HG02678 (cell line): ENCODE measurements around the gene SMPD3.
A peak's percentile ranks its signal among the peaks of the same experiment; 100 is the strongest.

Source experiments
- ATAC-seq: cut with Tn5 transposase; IDR thresholded peaks from one replicate; pipeline ENCODE4 v1.9.1; 2021; ENCODE audit warnings: mild to moderate bottlenecking, moderate library complexity; ENCODE audit not compliant: unreplicated experiment

The SMPD3 gene

DNA sequence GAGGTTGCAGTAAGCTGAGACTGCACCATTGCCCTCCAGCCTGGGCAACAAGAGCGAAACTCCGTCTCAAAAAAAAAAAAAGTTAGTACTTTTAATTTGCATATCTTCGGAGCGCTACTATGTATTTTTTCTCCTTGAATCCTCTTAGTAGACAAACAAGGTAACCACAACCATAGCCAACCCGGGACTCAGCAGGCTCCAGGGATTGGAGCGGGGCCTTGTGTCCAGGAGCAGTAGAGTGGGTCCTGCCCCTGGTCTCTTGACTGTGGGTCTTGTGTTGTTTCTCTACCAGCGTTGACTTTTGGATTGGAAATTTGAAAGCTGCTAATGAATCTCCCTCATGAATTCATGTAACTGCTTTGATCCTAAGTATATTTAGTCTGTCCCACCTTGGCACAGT lies 105.2 kb downstream of the SMPD3 start:
- ATAC-seq: no peak

DNA sequence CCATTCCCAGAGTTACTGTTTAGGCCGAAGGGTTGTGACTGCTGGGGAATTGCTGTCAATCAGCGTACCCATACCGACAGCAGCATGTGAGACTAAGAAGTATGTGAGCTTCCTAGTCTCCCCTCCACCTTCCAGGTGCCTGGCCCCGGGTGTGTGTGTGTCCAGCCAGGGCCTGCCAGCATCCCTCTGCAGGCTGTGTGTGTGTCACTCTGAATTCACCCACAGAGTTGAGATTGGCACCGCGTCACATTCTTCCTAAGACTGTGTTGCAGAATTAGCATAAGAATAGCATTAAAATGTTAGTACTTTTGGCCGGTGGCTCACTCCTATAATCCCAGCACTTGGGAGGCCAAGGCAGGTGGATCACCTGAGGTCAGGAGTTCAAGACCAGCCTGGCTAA lies 105.7 kb downstream of the SMPD3 start:
- no peak for ATAC-seq

- no peak for ATAC-seq
Measured at GRCh38 chr16:68339214-68339613, 109.1 kb downstream of the SMPD3 start.

GRCh38 chr16:68338326-68339119 lies 109.8 kb downstream of the SMPD3 start:
- ATAC-seq: no peak

DNA sequence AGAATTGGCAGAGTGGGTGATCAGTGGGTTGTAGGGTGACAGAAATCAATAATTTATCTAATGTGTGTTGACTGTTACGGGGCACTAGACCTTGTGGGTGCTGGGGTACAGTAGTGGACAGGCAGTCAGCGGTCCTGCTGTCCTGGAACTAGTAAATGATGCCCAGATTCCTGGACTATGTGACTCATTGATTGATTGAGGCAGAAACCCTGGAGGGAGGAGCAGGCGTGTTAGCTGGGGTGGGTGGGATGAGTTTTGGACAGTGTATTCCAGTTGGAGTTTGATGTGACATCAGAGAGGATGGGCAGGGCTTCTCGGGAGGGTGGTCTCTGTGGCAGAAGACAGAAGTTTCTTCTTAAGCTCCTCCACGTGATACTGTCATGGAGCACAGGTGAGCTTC lies 113.1 kb downstream of the SMPD3 start:
- no peak for ATAC-seq

DNA sequence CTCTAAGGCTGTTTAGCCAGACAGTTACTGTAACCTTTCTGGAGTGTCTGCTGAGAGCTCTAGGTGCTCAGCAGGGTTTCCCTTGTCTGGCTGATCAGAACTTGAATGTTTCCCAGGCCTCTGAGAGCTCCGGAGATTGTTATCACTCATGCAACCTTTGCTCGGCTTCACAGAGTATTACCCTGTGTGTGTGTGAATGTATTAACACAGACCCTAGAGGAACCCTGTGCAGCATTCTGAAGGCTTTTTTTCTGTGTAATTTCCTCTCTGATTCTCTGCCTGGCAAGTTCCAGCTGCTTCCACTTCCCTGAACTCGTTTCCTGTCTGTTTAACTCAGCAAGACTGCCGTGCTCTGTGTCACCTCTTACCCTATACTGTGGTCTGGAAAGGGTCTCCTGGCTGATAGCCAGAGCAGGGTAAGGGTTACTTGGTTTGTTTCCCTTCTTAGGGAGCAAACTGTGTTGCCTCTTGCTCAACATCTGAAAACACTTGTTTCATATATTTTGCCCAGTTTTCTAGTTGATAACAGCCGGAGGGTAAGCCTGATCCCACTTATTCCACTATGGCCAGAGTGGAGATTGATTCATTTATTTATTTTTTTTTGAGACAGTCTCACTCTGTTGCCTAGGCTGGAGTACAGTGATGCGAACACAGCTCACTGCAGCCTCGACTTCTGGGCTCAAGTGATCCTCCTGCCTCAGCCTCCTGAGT lies 115.7 kb downstream of the SMPD3 start:
- ATAC-seq: no peak

- no peak for ATAC-seq
Measured at GRCh38 chr16:68331879-68332410, 116.4 kb downstream of the SMPD3 start.

GRCh38 chr16:68328860-68329390 lies 119.4 kb downstream of the SMPD3 start:
- ATAC-seq: no peak

DNA sequence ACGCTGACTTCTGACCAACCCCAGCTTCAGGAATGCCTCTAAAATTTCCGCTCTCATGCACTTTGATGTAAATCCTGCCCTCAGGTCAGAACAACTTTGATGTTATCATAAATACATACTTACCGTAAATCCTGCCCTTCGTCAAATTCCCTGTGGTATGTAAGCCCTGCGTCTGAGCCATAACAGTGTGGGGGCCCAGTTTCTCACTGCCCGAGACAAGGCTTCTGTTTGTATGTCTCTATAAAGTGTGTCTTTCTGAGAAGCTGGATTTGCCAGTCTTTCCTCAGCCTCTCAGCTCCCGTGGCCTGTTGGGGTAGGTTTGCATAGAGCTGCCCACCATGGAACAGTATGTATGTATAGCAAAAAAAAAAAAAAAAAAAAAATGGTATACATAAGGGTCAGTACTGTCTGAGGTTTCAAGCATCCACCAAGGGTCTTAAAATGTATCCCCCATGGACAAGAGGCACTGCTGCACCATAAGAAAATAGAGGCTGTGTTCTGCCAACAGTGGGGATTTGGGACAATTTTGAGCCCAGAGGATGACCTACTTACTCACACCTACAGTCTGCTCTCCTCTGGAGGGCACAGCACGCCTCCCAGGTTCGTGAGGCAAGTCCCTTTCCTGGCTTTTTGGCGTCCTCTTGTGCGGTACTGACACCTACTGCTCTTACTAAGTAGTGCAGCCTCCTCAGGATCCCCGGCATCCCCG lies 120.0 kb downstream of the SMPD3 start:
- peak; percentile 65 for ATAC-seq

DNA sequence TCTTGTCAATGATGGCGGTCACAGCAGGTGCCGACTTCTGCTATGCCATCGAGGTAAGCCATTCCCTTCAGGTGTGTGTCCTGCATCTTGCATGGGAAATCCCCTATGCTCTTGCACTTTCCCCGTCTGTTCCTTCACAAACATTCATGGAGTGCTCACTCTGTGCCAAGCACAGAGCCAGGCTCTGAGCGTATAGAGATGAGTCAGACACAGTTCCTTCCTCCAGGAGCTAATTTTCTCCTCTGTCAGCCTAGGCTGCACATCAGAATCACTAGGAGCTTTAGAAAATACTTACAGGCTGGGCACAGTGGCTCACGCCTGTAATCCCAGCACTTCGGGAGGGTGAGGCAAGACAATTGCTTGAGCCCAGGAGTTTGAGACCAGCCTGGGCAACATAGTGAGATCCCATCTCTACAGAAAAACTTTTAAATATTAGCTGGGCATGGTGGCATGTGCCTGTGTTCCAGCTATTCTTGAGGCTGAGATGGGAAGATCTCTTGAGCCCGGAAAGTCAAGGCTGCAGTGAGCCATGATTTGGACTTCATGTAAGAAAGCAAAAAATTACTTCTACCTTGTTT lies 123.4 kb downstream of the SMPD3 start:
- no peak for ATAC-seq

DNA sequence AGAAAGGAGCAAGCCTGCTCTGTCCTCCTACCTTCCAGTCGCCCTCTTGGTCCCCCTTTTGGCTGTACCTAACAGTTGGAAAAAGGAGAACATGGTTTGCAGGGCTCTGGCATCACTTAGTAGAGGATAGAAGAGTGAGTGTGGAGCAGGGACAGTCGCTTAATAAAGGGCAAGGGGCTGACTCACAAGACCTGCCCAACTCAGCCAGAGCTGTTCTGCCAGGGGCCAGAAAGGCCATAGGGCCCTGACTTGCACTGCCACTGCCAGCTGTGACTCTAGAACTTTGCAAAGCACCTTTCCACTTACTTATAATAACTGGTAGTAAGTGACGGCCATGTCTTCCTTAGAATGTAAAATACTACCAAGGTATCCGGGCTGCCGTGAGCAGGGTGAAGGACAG lies 124.0 kb downstream of the SMPD3 start:
- no peak for ATAC-seq

DNA sequence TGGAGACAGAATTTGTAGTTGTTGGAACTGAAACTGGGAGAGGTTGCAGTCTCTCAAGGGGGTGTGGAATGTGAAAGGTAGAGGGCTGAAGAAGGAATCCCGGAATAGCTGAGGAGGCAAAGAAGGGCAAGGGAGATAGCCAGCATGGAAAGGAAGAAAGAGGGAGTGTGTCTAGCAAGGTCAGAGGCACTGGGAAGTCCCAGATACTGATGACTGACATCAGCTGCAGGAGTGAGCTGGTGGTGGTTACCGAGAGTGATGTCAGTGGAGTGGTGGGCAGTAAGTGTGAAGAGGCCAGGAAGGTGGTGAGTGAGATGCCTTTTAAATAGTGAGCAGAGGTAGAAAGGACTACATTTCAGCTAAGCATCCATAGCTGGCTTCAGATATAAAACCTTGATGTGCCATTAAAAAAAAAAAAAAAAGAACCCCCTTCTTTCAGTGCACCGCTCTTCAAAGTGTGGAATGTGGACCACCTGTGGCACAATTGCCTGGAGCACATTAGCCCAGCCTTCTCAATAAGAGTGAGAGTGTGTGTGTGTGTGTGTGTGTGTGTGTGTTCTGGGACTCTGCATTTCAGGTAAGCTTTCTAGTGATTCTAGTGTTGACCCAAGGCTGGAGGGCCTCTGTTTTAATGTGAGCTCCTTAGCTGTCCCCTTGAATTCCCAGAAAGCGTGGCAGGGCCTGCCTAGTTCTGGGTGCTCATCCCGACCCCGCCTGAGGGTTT lies 129.0 kb downstream of the SMPD3 start:
- ATAC-seq: no peak

DNA sequence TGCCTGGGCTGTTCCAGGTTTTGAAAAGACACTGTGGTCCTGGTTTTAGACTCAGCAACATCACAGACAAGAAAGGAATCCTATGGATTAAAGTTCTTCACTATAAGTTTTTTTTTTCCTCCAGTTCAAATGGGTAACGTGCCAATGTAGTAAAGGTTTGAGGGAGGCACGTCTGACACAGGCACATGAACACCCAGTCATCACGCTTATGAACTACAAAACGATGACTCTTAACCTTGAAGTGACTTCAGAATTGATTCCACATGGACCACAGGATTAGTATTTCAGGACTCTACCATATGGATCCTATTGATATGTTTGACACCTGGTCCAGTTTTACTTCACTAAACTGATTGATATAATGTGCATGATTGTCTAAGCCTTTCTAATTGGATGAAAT lies 135.2 kb downstream of the SMPD3 start:
- no peak for ATAC-seq

- ATAC-seq: peak; percentile 97
Measured at GRCh38 chr16:68310774-68311511, 137.4 kb downstream of the SMPD3 start, which contains the start of the genes PRMT7 and SLC7A6OS. TSS of gene PRMT7 (plus strand) at chr16:68311019. CDS start at chr16:68315980, 4,961 bp downstream. TSS of gene SLC7A6OS (minus strand) at chr16:68310946. CDS start at chr16:68310926, 20 bp downstream.

DNA sequence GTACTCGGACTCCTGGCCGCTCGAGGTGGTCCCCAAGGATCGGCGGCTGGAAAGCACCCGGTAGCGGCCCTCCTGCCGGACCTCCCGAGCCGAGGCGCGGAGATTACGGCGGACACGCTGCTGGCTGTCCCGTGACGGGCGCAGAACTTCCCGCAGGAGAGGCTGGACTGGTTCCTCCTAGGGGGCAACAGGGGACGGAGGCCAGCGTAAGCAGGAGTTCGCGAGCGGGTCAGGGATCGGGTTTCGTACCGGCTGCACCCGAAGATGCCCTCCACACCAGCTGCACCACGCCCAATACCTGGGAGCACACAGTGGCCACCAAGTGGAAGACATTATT lies 137.9 kb downstream of the SMPD3 start:
- ATAC-seq: peak; percentile 26

GRCh38 chr16:68309799-68310198 lies 138.5 kb downstream of the SMPD3 start:
- no peak for ATAC-seq
